Upper lobe of left lung (tissue), 6 donors: ENCODE results near the gene MSGN1. TPM values are rescaled to one million over a fixed set of nuclear protein-coding genes. Genes with fewer than 3 reads are reported as not detected.

Source experiments
- ATAC-seq, 2 donors: fragments of 200-7000 bp; cut with Tn5 transposase; one replicate each; pipeline ENCODE4 v1.9.1; 2022; ENCODE audit warnings: mild to moderate bottlenecking in 2 of 2, moderate library complexity in 2 of 2; ENCODE audit not compliant: low FRiP score in 2 of 2
- DNase-seq, 2 donors: peaks; one replicate each; pipeline ENCODE4 v3.0.0-alpha.2; 2019 to 2020
- H3K27ac ChIP-seq, 4 donors: fragments of 200-600 bp; sonication (generic); one replicate each; pipeline ENCODE4 v1.5.1; 2016 to 2019
- H3K27me3 ChIP-seq, 4 donors: fragments of 200-600 bp; sonication (generic); one replicate each; pipeline ENCODE4 v1.5.1; 2017 to 2019
- H3K36me3 ChIP-seq, 4 donors: fragments of 200-600 bp; sonication (generic); one replicate each; pipeline ENCODE4 v1.5.1; 2016 to 2019
- H3K4me1 ChIP-seq, 4 donors: fragments of 200-600 bp; sonication (generic); one replicate each; pipeline ENCODE4 v1.5.1; 2018 to 2019
- H3K4me3 ChIP-seq, 4 donors: fragments of 200-600 bp; sonication (generic); one replicate each; pipeline ENCODE4 v1.5.1; 2017 to 2019; ENCODE audit warnings: mild to moderate bottlenecking in 2 of 4, moderate library complexity in 1 of 4
- H3K9me3 ChIP-seq, 4 donors: fragments of 200-600 bp; sonication (generic); one replicate each; pipeline ENCODE4 v1.5.1; 2018 to 2019
- CTCF ChIP-seq, 6 experiments: fragments of 450-650 bp in 4 of 6; fragments of 200-600 bp in 2 of 6; sonication (generic) in 2 of 6; IDR thresholded peaks; one replicate each; pipeline ENCODE4 v1.5.1; 2016 to 2019; ENCODE audit warnings: antibody characterized with exemption in 6 of 6
- EP300 ChIP-seq, 4 donors: sonication (generic); formaldehyde crosslinking; IDR thresholded peaks; one replicate each; pipeline ENCODE4 v1.5.1; 2017; ENCODE audit warnings: antibody characterized with exemption in 4 of 4, control low read depth in 2 of 4
- POLR2A ChIP-seq, 4 donors: fragments of 450-650 bp; IDR thresholded peaks; one replicate each; pipeline ENCODE4 v1.5.1; 2016 to 2017; ENCODE audit warnings: antibody characterized with exemption in 4 of 4, mild to moderate bottlenecking in 2 of 4
- POLR2AphosphoS5 ChIP-seq, 2 donors: sonication (generic); formaldehyde crosslinking; IDR thresholded peaks; one replicate each; pipeline ENCODE4 v1.5.1; 2017; ENCODE audit warnings: antibody characterized with exemption in 2 of 2
- WGBS, 2 donors: methylation state at CpG; one replicate each; pipeline ENCODE4 v1.1.5; 2017 to 2018; 5-methylcytosine and 5-hydroxymethylcytosine counted together
- total RNA-seq, 6 donors: library from RNA; depleted of rRNA in 4 of 6; stranded (reverse); fragments of >200 nt in 4 of 6; gene quantifications; one replicate each; pipeline versions ENCODE4 v1.1.0 to v1.2.1, GENCODE V29; 2016 to 2021
- donor health status: DM: no; HTN: no; CAD: no; lungs with moderate emphysema.
- donor health status: DM: no; HTN: yes; CAD: no; lungs with severe emphysema.

The MSGN1 gene
- total RNA-seq, 6 donors from 2014 or later = not detected

- Histone ChIP-seq H3K4me3 (no peak overlapping the region), H3K27ac (no peak overlapping the region), H3K9me3 (no peaks in the 10 kb centered on the region), H3K27me3 (no peaks in the 10 kb centered on the region), H3K4me1 (no peaks in the 10 kb centered on the region), H3K36me3 (peaks cover 0 to 3% (median 1%) of the 10 kb centered on the region in 4 donors)
- TF ChIP-seq POLR2AphosphoS5 (IDR thresholded peaks at IDR 0.05) (no peak), EP300 (IDR thresholded peaks at IDR 0.05) (no peak), POLR2A (IDR thresholded peaks at IDR 0.05) (no peak), CTCF (IDR thresholded peaks at IDR 0.05) (no peak)
- no peak for DNase-seq
- WGBS, 2 donors = 84 to 95% methylated on average over 1 of the region's 1 CpG
- no peak for ATAC-seq
Observed at GRCh38 chr2:17780546-17780945, 35.7 kb upstream of the MSGN1 start.

GRCh38 chr2:17781482-17781881 lies 34.8 kb upstream of the MSGN1 start:
- Histone ChIP-seq H3K27ac (no peak overlapping the region), H3K4me3 (no peak overlapping the region), H3K9me3 (no peaks in the 10 kb centered on the region), H3K27me3 (no peaks in the 10 kb centered on the region), H3K36me3 (peaks cover 0 to 3% (median 1%) of the 10 kb centered on the region in 4 donors), H3K4me1 (no peaks in the 10 kb centered on the region)
- ATAC-seq (no peak), DNase-seq (no peak)
- 73 to 75% methylated on average over 1 of the region's 1 CpG for WGBS, 2 donors
- TF ChIP-seq CTCF (IDR thresholded peaks at IDR 0.05) = no peak
- TF ChIP-seq POLR2A (IDR thresholded peaks at IDR 0.05) = no peak
- TF ChIP-seq EP300 (IDR thresholded peaks at IDR 0.05) = no peak
- TF ChIP-seq POLR2AphosphoS5 (IDR thresholded peaks at IDR 0.05) = no peak

GRCh38 chr2:17786727-17787126 lies 29.5 kb upstream of the MSGN1 start:
- H3K36me3 ChIP-seq = no peaks in the 10 kb centered on the region
- 85 to 88% methylated on average over 3 of the region's 3 CpGs for WGBS, 2 donors
- H3K4me1 ChIP-seq = peaks cover 1 to 11% (median 7%) of the 10 kb centered on the region in 4 donors
- TF ChIP-seq EP300 (IDR thresholded peaks at IDR 0.05) (no peak), CTCF (IDR thresholded peaks at IDR 0.05) (no peak), POLR2AphosphoS5 (IDR thresholded peaks at IDR 0.05) (no peak), POLR2A (IDR thresholded peaks at IDR 0.05) (no peak)
- DNase-seq (no peak), ATAC-seq (no peak)
- H3K27ac ChIP-seq = no peak overlapping the region
- H3K4me3 ChIP-seq = no peak overlapping the region
- no peaks in the 10 kb centered on the region for H3K9me3 ChIP-seq
- no peaks in the 10 kb centered on the region for H3K27me3 ChIP-seq

- no peaks in the 10 kb centered on the region for H3K9me3 ChIP-seq
- no peak for ATAC-seq
- no peak overlapping the region for H3K27ac ChIP-seq
- H3K4me1 ChIP-seq = peaks cover 3 to 15% (median 7%) of the 10 kb centered on the region in 4 donors
- DNase-seq = no peak
- no peaks in the 10 kb centered on the region for H3K36me3 ChIP-seq
- TF ChIP-seq POLR2A (IDR thresholded peaks at IDR 0.05) = no peak
- TF ChIP-seq EP300 (IDR thresholded peaks at IDR 0.05) = no peak
- TF ChIP-seq CTCF (IDR thresholded peaks at IDR 0.05) = no peak
- no peak for TF ChIP-seq POLR2AphosphoS5 (IDR thresholded peaks at IDR 0.05)
- WGBS, 2 donors = 72 to 84% methylated on average over 4 of the region's 4 CpGs
- no peak overlapping the region for H3K4me3 ChIP-seq
- no peaks in the 10 kb centered on the region for H3K27me3 ChIP-seq
Observed at GRCh38 chr2:17788773-17789172, 27.5 kb upstream of the MSGN1 start.

- DNase-seq (no peak), ATAC-seq (no peak)
- Histone ChIP-seq H3K36me3 (no peaks in the 10 kb centered on the region), H3K4me3 (no peak overlapping the region), H3K4me1 (peaks cover 3 to 15% (median 7%) of the 10 kb centered on the region in 4 donors), H3K27me3 (no peaks in the 10 kb centered on the region), H3K27ac (no peak overlapping the region), H3K9me3 (no peaks in the 10 kb centered on the region)
- TF ChIP-seq CTCF (IDR thresholded peaks at IDR 0.05) = no peak
- no peak for TF ChIP-seq POLR2A (IDR thresholded peaks at IDR 0.05)
- TF ChIP-seq POLR2AphosphoS5 (IDR thresholded peaks at IDR 0.05) = no peak
- no peak for TF ChIP-seq EP300 (IDR thresholded peaks at IDR 0.05)
- 43 to 52% methylated on average over 1 of the region's 1 CpG for WGBS, 2 donors
Observed at GRCh38 chr2:17790536-17790935, 25.7 kb upstream of the MSGN1 start.
